HL-60 (cell line): Measurements from ENCODE around the gene KNCN.

Experiments used
- DNase-seq, 2 experiments: peaks; one replicate each; pipeline ENCODE4 v3.0.0-alpha.2; 2010 to 2020; ENCODE audit warnings: low read depth in 1 of 2, low spot score in 1 of 2
- H3K27ac ChIP-seq: fragments of 250-450 bp; sonication (Bioruptor Pico); replicated peaks from 2 replicates; pipeline ENCODE4 v1.5.1; 2020; ENCODE audit warnings: mild to moderate bottlenecking, moderate library complexity
- H3K27me3 ChIP-seq: fragments of 250-450 bp; sonication (Bioruptor Pico); 2 replicates; pipeline ENCODE4 v1.5.1; 2021; ENCODE audit warnings: mild to moderate bottlenecking, moderate library complexity; ENCODE audit not compliant: insufficient read depth, poor library complexity, severe bottlenecking
- H3K4me3 ChIP-seq: replicated peaks from 2 replicates; pipeline ENCODE4 v1.5.1; 2011; ENCODE audit warnings: mild to moderate bottlenecking, control low read depth, low read length; ENCODE audit not compliant: insufficient read depth
- GABPA ChIP-seq: IDR thresholded peaks from 2 replicates; pipeline ENCODE4 v1.6.1; 2012; ENCODE audit warnings: low read depth
- POLR2AphosphoS5 ChIP-seq: IDR thresholded peaks from 2 replicates; pipeline ENCODE4 v1.6.1; 2012; ENCODE audit warnings: low read depth
- SPI1 ChIP-seq: IDR thresholded peaks from 2 replicates; pipeline ENCODE4 v1.6.1; 2012; ENCODE audit warnings: low read depth, mild to moderate bottlenecking, borderline replicate concordance
- TF ChIP-seq, protein P1 (sequence below): IDR thresholded peaks from 2 replicates; pipeline ENCODE4 v1.6.1; 2012; ENCODE audit warnings: low read depth; ENCODE audit not compliant: insufficient replicate concordance
- TF ChIP-seq, protein P2 (sequence below): IDR thresholded peaks from one replicate; pipeline ENCODE4 v1.5.1; 2011; ENCODE audit warnings: low read length, control low read depth, inconsistent platforms; ENCODE audit not compliant: insufficient read depth

KNCN gene

DNA sequence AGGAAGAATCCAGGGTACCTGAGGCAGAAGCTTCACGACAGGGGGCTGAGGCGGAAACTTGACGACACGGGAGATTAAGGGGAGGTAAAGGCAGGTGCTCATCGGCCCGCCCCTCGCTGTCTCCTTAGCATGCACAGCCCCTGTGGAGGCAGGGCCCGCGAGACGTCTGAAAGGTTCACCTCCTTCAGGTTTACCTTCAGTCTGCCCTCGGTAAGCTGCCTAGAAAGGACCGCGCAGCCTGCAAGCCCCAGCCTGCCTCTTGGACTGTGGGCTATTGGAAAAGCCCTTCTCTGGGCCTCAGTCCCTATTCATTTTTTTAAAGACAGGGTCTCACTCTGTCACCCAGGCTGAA lies 28.5 kb downstream of the KNCN start:
- H3K27me3 ChIP-seq: peaks cover 11% of the 10 kb centered on the region
- no peak for DNase-seq
- no peak overlapping the region for H3K4me3 ChIP-seq

DNA sequence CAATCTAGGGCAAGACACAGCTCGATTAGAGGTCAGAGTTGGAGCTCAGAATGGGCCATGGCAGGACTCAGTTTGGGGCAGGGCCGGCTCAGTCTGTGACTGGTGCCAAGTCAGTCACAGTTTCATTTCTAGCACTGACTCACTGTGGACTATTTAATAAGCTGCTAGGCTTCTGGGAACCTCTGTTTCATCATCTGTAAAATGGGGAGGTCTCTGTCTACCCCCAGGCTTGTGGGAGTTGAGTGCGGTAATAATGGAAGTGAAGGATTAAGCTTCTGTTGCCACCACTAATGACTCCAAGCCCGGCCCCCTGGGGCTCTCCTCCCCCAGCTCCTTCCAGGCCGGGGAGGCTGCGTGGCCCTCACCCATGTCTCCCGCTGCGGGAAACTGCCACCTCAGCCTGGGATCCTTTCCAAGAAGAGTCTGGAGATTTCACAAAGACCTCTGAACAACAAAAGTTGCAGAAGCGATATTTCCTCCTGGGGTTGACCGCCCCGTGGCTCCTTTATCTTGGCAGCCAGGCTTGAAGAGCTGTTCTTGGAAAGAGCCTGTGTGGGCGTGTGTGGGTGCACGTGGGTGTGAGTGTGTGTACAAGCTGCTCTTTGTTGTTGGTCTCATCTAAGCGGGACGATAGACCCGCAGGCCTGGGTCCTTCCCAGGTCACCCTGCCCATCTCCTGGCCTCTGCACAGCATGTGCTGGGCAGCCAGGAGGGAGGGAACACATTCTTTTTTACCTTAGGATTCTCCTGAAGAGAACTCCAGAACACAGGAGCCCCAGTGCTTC lies 29.1 kb downstream of the KNCN start:
- Histone ChIP-seq H3K4me3 (no peak overlapping the region), H3K27ac (no peak overlapping the region), H3K27me3 (peaks cover 12% of the 10 kb centered on the region)
- TF ChIP-seq SPI1: no peak
- TF ChIP-seq, protein P1, sequence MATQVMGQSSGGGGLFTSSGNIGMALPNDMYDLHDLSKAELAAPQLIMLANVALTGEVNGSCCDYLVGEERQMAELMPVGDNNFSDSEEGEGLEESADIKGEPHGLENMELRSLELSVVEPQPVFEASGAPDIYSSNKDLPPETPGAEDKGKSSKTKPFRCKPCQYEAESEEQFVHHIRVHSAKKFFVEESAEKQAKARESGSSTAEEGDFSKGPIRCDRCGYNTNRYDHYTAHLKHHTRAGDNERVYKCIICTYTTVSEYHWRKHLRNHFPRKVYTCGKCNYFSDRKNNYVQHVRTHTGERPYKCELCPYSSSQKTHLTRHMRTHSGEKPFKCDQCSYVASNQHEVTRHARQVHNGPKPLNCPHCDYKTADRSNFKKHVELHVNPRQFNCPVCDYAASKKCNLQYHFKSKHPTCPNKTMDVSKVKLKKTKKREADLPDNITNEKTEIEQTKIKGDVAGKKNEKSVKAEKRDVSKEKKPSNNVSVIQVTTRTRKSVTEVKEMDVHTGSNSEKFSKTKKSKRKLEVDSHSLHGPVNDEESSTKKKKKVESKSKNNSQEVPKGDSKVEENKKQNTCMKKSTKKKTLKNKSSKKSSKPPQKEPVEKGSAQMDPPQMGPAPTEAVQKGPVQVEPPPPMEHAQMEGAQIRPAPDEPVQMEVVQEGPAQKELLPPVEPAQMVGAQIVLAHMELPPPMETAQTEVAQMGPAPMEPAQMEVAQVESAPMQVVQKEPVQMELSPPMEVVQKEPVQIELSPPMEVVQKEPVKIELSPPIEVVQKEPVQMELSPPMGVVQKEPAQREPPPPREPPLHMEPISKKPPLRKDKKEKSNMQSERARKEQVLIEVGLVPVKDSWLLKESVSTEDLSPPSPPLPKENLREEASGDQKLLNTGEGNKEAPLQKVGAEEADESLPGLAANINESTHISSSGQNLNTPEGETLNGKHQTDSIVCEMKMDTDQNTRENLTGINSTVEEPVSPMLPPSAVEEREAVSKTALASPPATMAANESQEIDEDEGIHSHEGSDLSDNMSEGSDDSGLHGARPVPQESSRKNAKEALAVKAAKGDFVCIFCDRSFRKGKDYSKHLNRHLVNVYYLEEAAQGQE: no peak
- no peak for TF ChIP-seq GABPA
- TF ChIP-seq, protein P2, sequence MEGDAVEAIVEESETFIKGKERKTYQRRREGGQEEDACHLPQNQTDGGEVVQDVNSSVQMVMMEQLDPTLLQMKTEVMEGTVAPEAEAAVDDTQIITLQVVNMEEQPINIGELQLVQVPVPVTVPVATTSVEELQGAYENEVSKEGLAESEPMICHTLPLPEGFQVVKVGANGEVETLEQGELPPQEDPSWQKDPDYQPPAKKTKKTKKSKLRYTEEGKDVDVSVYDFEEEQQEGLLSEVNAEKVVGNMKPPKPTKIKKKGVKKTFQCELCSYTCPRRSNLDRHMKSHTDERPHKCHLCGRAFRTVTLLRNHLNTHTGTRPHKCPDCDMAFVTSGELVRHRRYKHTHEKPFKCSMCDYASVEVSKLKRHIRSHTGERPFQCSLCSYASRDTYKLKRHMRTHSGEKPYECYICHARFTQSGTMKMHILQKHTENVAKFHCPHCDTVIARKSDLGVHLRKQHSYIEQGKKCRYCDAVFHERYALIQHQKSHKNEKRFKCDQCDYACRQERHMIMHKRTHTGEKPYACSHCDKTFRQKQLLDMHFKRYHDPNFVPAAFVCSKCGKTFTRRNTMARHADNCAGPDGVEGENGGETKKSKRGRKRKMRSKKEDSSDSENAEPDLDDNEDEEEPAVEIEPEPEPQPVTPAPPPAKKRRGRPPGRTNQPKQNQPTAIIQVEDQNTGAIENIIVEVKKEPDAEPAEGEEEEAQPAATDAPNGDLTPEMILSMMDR: no peak
- no peak for TF ChIP-seq POLR2AphosphoS5
- no peak for DNase-seq

More for the DNA sequence above, 28.5 kb downstream of the KNCN start:
- H3K27ac ChIP-seq: no peak overlapping the region
- no peak for TF ChIP-seq POLR2AphosphoS5
- TF ChIP-seq SPI1: no peak
- TF ChIP-seq, protein P1: no peak
- TF ChIP-seq, protein P2: no peak

DNA sequence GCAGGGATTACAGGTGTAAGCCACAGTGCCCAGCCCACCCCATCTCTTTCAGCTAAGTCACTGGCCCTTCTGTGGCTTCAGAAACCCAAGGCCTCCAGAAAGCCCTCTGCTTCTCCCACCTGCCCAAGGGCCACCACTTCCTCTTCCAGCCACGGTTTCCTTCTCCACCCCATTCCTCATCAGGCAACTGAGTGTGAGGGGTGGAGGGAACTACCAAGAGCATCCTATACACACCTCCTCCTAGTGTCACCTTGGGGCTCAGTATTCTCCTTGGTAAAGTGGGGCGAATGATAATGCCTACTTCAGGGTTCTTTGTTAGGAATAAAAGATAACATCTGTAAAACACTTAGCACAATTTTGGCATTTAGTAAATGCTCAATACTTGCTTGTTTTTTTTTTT lies 30.0 kb downstream of the KNCN start:
- peak in 1 of 2 experiments; percentile 12 for DNase-seq
- Histone ChIP-seq H3K27ac (no peak overlapping the region), H3K27me3 (peaks cover 15% of the 10 kb centered on the region), H3K4me3 (no peak overlapping the region)
- peak; percentile 79 for TF ChIP-seq SPI1
- TF ChIP-seq, protein P1: no peak
